Measurements from ENCODE around the gene CRIM1. TPM values are rescaled to one million over a fixed set of nuclear protein-coding genes. Genes with fewer than 3 reads are reported as not detected.

CRIM1 gene
- total RNA-seq, 1 experiment from 2014 or later, result 27.6 TPM

- Histone ChIP-seq H4K20me1 (ENCODE audit: control insufficient read depth, insufficient read depth, insufficient read length) (no peaks in the 10 kb centered on the region), H3K18ac (ENCODE audit: insufficient read length, low read depth, low read length) (no peak overlapping the region), H2AFZ (ENCODE audit: low read length) (no peak overlapping the region), H3K56ac (ENCODE audit: insufficient read length, low read depth, low read length) (no peak overlapping the region), H4K91ac (ENCODE audit: insufficient read length, low read depth, low read length) (no peak overlapping the region), H3K27me3 (ENCODE audit: insufficient read depth, low read length) (no peaks in the 10 kb centered on the region), H4K8ac (replicated peaks; ENCODE audit: insufficient read length, low read depth, low read length) (no peak overlapping the region), H2BK120ac (ENCODE audit: low read depth, low read length, poor library complexity, severe bottlenecking) (no peak overlapping the region), H3K79me2 (ENCODE audit: insufficient read depth, low read length) (no peaks in the 10 kb centered on the region), H2BK20ac (ENCODE audit: low read depth, low read length, poor library complexity, severe bottlenecking) (no peak overlapping the region), H2BK15ac (ENCODE audit: low read depth, low read length) (no peak overlapping the region), H4K5ac (ENCODE audit: insufficient read length, low read depth, low read length) (no peak overlapping the region), H3K4me1 (ENCODE audit: insufficient read depth, low read length) (peaks cover 1% of the 10 kb centered on the region; the same call in 1 of the 2 replicates), H3K23ac (ENCODE audit: insufficient read length, low read depth, low read length) (no peak overlapping the region), H2AK5ac (ENCODE audit: insufficient read length, low read length) (no peak overlapping the region), H3K9me3 (ENCODE audit: control insufficient read depth, low read depth, low read length) (no peaks in the 10 kb centered on the region), H2BK5ac (ENCODE audit: insufficient read length, low read length) (no peak overlapping the region), H3T11ph (ENCODE audit: low read length) (no peak overlapping the region), H3K14ac (ENCODE audit: insufficient read depth, low read length) (no peak overlapping the region), H3K79me1 (ENCODE audit: insufficient read depth, low read depth, low read length, poor library complexity, severe bottlenecking) (no peaks in the 10 kb centered on the region), H2BK12ac (ENCODE audit: insufficient read length, low read depth, low read length) (no peak overlapping the region), H3K9ac (ENCODE audit: extremely low read depth, insufficient read length, low read length) (no peak overlapping the region), H3K4me2 (ENCODE audit: insufficient read depth, insufficient read length, low read length) (no peak overlapping the region), H3K23me2 (ENCODE audit: insufficient read length, low read depth, low read length, poor library complexity, severe bottlenecking) (no peaks in the 10 kb centered on the region), H3K4ac (ENCODE audit: low read depth, low read length) (no peak overlapping the region), H3K27ac (ENCODE audit: insufficient read length, low read depth, low read length) (no peak overlapping the region)
- WGBS (ENCODE audit: extremely low coverage, insufficient read length, low lambda C conversion rate), result no CpG with 5 or more reads among the region's 3 CpGs
- Mint-ChIP-seq H3K36me3 (ENCODE audit: insufficient read depth in 1 of 3, low read depth in 3 of 3) (peaks cover 15 to 70% (median 62%) of the 10 kb centered on the region in 3 experiments), H3K4me1 (peaks cover 10% of the 10 kb centered on the region in 2 experiments), H3K9me3 (no peaks in the 10 kb centered on the region), H3K4me3 (no peak overlapping the region), H3K27me3 (ENCODE audit: low read depth) (no peaks in the 10 kb centered on the region), H3K27ac (peak overlapping the region in 1 of 3 experiments; percentile 37; a peak in 1 of 7 replicates)
- no peak for TF ChIP-seq CTCF (conservative IDR thresholded peaks at IDR 0.05)
- no peak for DNase-seq
Observed at GRCh38 chr2:36512705-36513104, 157.1 kb downstream of the CRIM1 start.
